ENCODE measurements around the gene BCL7C. TPM values are rescaled to one million over a fixed set of nuclear protein-coding genes. Genes with fewer than 3 reads are reported as not detected.
"Not testable (repeated sequence)": the region's sequence is repeated elsewhere in the genome, so short reads cannot be mapped to it uniquely, and the experiment has no call there.

BCL7C gene
- 10 to 100 TPM; 43.1 to 79.1 (median 63.0) TPM for total RNA-seq

DNA sequence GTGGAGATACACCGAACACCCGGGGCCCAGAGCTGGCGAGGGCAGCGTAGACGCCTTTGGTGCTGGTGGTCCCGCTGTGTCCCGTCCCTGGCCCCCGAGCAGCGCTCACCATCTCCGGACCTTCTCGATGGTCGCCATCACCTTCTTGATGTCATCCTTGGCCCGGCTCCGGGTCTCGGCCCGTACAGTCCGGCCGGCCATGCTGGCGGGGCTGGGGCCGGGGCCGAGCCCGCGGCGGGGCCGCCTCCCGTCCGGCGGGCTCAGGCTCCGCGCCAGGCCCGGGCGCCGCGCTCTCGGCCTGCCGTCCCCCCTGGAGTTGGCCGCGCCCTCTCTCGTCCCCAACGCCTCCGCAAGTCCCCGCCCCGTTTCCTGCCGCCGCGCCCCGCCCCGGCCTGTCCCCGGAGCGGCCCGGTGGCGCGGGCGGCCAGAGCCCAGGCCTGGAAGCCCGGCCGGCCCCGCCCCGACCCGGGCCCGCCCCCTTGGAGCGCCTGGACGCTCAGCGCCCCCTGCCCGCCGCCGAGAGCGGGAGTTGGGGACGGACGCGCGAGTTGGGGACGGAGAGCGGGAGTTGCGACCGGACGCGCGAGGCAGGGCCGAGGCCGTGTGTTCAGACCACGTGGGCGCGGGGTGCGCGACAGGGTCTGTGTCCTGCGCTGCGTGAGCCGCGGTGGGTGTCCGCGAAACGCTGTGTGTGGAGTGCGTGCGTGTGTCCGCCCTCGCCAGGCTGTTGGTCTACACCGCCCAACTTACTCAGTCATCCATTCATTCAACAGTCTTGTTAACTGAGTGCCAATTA lies at the start of gene BCL7C:
TSS of gene BCL7C (minus strand) at position 334 of the 796 bp plus-strand sequence. CDS start at position 201, 133 bp downstream.
- DNase-seq (ENCODE audit: low spot score in 2 of 2) = peak; percentile 87 to 97
- TF ChIP-seq, protein P1, sequence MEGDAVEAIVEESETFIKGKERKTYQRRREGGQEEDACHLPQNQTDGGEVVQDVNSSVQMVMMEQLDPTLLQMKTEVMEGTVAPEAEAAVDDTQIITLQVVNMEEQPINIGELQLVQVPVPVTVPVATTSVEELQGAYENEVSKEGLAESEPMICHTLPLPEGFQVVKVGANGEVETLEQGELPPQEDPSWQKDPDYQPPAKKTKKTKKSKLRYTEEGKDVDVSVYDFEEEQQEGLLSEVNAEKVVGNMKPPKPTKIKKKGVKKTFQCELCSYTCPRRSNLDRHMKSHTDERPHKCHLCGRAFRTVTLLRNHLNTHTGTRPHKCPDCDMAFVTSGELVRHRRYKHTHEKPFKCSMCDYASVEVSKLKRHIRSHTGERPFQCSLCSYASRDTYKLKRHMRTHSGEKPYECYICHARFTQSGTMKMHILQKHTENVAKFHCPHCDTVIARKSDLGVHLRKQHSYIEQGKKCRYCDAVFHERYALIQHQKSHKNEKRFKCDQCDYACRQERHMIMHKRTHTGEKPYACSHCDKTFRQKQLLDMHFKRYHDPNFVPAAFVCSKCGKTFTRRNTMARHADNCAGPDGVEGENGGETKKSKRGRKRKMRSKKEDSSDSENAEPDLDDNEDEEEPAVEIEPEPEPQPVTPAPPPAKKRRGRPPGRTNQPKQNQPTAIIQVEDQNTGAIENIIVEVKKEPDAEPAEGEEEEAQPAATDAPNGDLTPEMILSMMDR (IDR thresholded peaks at IDR 0.05) = peak in 1 of 3 donors; percentile 52
- no peak for TF ChIP-seq POLR2A (IDR thresholded peaks at IDR 0.05)
- peak within 1 kb of the TSS; percentile 55 for H3K4me3 ChIP-seq (ENCODE audit: low read depth, poor library complexity, severe bottlenecking)
- intact Hi-C loops (cut with DNase I; ENCODE audit: low total_unique reads) = no loop called here
- 1 to 3% methylated on average over 29 to 54 of the region's 97 CpGs for WGBS, 2 donors

DNA sequence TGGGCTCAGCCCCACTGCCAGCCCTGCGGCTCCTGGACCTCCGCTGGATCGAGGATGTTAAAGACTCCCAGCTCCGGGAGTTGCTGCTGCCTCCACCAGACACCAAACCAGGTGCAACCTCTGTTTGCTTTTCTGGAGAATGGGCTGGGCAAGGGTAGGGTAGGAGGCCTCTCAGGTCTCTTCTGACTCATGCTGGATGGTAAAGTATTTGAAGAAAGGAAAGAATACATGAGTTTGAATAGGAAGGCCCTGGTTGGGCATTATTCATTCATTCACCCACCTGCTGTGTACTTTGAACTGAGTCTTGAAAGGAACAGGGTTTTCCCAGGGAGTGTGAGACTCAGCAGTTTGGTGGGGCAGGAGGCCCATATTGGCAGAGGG lies 48.5 kb upstream of the BCL7C start:
- H3K4me3 ChIP-seq (ENCODE audit: low read depth, poor library complexity, severe bottlenecking) = no peak overlapping the region
- intact Hi-C loops (cut with DNase I; ENCODE audit: low total_unique reads) = no loop called here
- TF ChIP-seq, protein P1 (IDR thresholded peaks at IDR 0.05) = no peak
- WGBS, 2 donors = 81 to 85% methylated on average over 4 of the region's 4 CpGs
- no peak for DNase-seq (ENCODE audit: low spot score in 2 of 2)

DNA sequence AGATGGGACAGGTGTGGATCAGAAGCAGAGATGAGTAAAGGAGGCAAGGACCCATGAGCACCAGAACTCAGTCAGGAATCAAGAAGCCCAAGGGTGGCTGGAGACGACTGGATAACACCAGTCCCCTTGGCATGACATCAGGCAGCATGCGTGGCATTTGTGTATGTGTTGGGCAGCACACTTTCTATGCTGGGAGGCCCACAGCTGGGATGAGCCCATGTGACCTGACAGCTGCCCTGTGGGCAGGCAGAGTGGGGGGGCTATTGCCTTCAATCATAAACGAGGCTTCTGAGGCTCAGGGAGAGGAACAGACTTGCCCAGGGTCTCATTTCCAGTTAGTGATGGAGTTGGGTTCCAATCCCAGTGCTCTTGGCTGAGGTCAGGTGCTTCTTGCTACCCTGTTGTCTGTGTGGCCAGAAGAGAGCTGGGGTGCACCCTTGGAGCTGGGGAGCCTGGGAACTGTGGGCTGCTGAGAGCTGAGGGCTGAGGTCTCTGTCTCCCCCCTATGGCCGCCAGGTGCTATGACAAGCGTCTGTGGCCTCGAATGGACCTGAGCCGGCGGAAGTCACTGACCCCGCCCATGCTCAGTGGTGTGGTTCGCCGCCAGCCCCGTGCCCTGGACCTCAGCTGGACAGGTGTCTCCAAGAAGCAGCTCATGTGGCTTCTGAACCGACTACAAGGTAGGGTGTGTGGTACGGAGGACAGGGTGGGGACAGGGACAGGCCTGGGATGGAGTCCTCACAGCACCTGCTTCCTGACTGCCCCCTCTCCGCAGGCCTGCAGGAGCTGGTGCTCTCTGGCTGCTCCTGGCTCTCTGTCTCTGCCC lies 47.9 kb upstream of the BCL7C start:
- peak in 1 of 2 donors; percentile 94 for DNase-seq (ENCODE audit: low spot score in 2 of 2)
- 20 to 46% methylated on average over 5 to 14 of the region's 15 CpGs for WGBS, 2 donors
- no peak for TF ChIP-seq POLR2A (IDR thresholded peaks at IDR 0.05)
- TF ChIP-seq, protein P1 (IDR thresholded peaks at IDR 0.05) = peak in 1 of 3 donors; percentile 50
- no peak overlapping the region for H3K4me3 ChIP-seq (ENCODE audit: low read depth, poor library complexity, severe bottlenecking)
- intact Hi-C loops (cut with DNase I; ENCODE audit: low total_unique reads) = no loop called here

DNA sequence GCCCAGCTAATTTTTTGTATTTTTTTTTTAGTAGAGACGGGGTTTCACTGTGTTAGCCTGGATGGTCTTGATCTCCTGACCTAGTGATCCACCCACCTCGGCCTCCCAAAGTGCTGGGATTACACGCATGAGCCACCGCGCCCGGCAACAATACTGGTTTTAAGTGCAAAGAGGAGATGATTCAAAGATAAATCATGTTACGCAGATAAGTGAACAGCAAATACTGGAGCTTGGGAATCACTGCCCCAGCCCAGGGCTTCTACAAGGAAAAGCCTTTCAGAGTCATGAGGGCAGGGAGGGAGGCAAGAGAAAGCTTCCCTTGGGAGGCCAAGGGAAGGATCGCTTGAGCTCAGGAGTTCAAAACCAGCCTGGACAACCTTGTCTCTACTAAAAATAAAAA lies 45.7 kb upstream of the BCL7C start:
- H3K4me3 ChIP-seq (ENCODE audit: low read depth, poor library complexity, severe bottlenecking); DNase-seq (ENCODE audit: low spot score in 2 of 2); intact Hi-C loops (cut with DNase I; ENCODE audit: low total_unique reads): not testable (repeated sequence)
- WGBS, 2 donors = 91 to 92% methylated on average over 8 of the region's 8 CpGs

DNA sequence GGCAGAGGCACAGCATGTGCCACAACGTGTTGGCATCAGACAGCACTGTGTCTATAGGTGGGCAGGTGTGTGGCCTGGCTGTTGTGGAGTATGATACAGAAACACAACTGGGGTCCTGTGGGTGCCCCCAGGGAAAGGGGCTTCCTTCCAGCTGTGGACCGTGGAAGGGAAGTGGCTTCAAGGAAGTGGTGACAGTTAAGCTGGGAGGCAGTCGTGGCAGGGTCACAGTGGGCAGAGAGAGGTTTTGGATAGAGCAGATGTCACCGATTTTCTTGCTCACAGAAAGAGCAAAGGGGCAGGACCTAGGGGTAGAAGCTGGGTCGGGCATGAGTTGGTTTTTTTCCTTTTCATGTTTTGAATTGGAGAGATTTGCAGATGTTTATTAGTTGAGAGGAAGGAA lies 43.8 kb upstream of the BCL7C start:
- DNase-seq (ENCODE audit: low spot score in 2 of 2) = peak in 1 of 2 donors; percentile 82
- no peak overlapping the region for H3K4me3 ChIP-seq (ENCODE audit: low read depth, poor library complexity, severe bottlenecking)
- no peak for TF ChIP-seq POLR2A (IDR thresholded peaks at IDR 0.05)
- TF ChIP-seq, protein P1 (IDR thresholded peaks at IDR 0.05) = no peak
- intact Hi-C loops (cut with DNase I; ENCODE audit: low total_unique reads) = no loop called here
- WGBS, 2 donors = 44 to 47% methylated on average over 5 of the region's 5 CpGs

Measured in lower leg skin (tissue), 4 donors.